Cardiac fibroblast (primary cell): Measurements from ENCODE around the gene FCHSD2.

Experiments used
- DNase-seq, 2 donors: peaks; one replicate each; pipeline versions ENCODE4 v3.0.0 to v3.0.0-alpha.2; 2010; ENCODE audit warnings: low read depth in 2 of 2
- H3K4me3 ChIP-seq, 2 donors: replicated peaks in 1 of 2; 1 replicate in 1 of 2; 2 replicates in 1 of 2; pipeline ENCODE4 v1.5.1; 2011; ENCODE audit warnings: low read depth in 2 of 2, low read length in 2 of 2, mild to moderate bottlenecking in 2 of 2, moderate library complexity in 1 of 2
- CTCF ChIP-seq: IDR thresholded peaks from one replicate; pipeline ENCODE4 v1.5.1; 2011; ENCODE audit warnings: low read depth, mild to moderate bottlenecking, low read length, inconsistent platforms

FCHSD2 gene

GRCh38 chr11:72897506-72897905 lies 244.6 kb downstream of the FCHSD2 start:
- DNase-seq = no peak
- no peak for TF ChIP-seq CTCF

GRCh38 chr11:72896431-72896830 lies 245.7 kb downstream of the FCHSD2 start:
- no peak for TF ChIP-seq CTCF
- no peak overlapping the region for H3K4me3 ChIP-seq
- DNase-seq = no peak

More at GRCh38 chr11:72897506-72897905, 244.6 kb downstream of the FCHSD2 start:
- H3K4me3 ChIP-seq = no peak overlapping the region

GRCh38 chr11:72890881-72891280 lies 251.2 kb downstream of the FCHSD2 start:
- H3K4me3 ChIP-seq = no peak overlapping the region
- TF ChIP-seq CTCF = no peak
- DNase-seq = no peak

GRCh38 chr11:72886619-72887018 lies 255.5 kb downstream of the FCHSD2 start:
- H3K4me3 ChIP-seq = no peak overlapping the region
- DNase-seq = no peak
- no peak for TF ChIP-seq CTCF

GRCh38 chr11:72885749-72886609 lies 256.1 kb downstream of the FCHSD2 start:
- DNase-seq = no peak
- H3K4me3 ChIP-seq = no peak overlapping the region
- no peak for TF ChIP-seq CTCF

- no peak for TF ChIP-seq CTCF
- no peak for DNase-seq
- no peak overlapping the region for H3K4me3 ChIP-seq
Observed at GRCh38 chr11:72876147-72876546, 266.0 kb downstream of the FCHSD2 start.
